Keratinocyte (primary cell): ENCODE results near the gene CALR3. TPM values are rescaled to one million over a fixed set of nuclear protein-coding genes. Genes with fewer than 3 reads are reported as not detected.

Experiments used
- DNase-seq: peaks from one replicate; pipeline ENCODE4 v3.0.0-alpha.2; 2011; ENCODE audit warnings: low read depth, missing footprints, low spot score
- FAIRE-seq: peaks from 2 replicates; lab custom pipeline; 2011; peaks lifted over from hg19 to GRCh38; lab: Jason Lieb, UNC
- H2AFZ ChIP-seq: 2 replicates; pipeline ENCODE4 v1.6.0; 2012; ENCODE audit warnings: low read length, control low read depth, inconsistent platforms; ENCODE audit not compliant: control insufficient read depth
- H3K27ac ChIP-seq: 2 replicates; pipeline ENCODE4 v1.5.1; 2011; ENCODE audit warnings: low read length; ENCODE audit not compliant: control insufficient read depth, insufficient read depth
- H3K27me3 ChIP-seq: 3 replicates; pipeline ENCODE4 v1.6.0; 2011; ENCODE audit warnings: low read length; ENCODE audit not compliant: control insufficient read depth, insufficient read depth; ENCODE audit errors: extremely low read depth
- H3K36me3 ChIP-seq, 2 experiments: 2 replicates in 1 of 2; 3 replicates in 1 of 2; pipeline ENCODE4 v1.5.1; 2011; ENCODE audit warnings: low read length in 2 of 2, mild to moderate bottlenecking in 1 of 2; ENCODE audit not compliant: control insufficient read depth in 2 of 2, insufficient read depth in 2 of 2; ENCODE audit errors: extremely low read depth in 1 of 2
- H3K4me1 ChIP-seq: 3 replicates; pipeline ENCODE4 v1.5.1; 2011; ENCODE audit warnings: low read length; ENCODE audit not compliant: control insufficient read depth, insufficient read depth; ENCODE audit errors: extremely low read depth
- H3K4me2 ChIP-seq: 3 replicates; pipeline ENCODE4 v1.6.0; 2011; ENCODE audit warnings: low read depth, low read length; ENCODE audit not compliant: control insufficient read depth, insufficient read depth; ENCODE audit errors: extremely low read depth
- H3K4me3 ChIP-seq, 3 experiments: fragments of 200-600 bp in 1 of 3; sonication (generic) in 1 of 3; 2 replicates in 2 of 3; 3 replicates in 1 of 3; pipeline ENCODE4 v1.5.1; 2011 to 2016; ENCODE audit warnings: low read length in 3 of 3, mild to moderate bottlenecking in 3 of 3, control low read depth in 2 of 3, inconsistent platforms in 1 of 3, low read depth in 1 of 3, mixed read lengths in 1 of 3, mixed run types in 1 of 3, moderate library complexity in 1 of 3; ENCODE audit not compliant: control insufficient read depth in 2 of 3, insufficient read depth in 2 of 3; ENCODE audit errors: extremely low read depth in 1 of 3
- H3K79me2 ChIP-seq: 2 replicates; pipeline ENCODE4 v1.6.0; 2012; ENCODE audit warnings: low read length; ENCODE audit not compliant: control insufficient read depth, insufficient read depth
- H3K9ac ChIP-seq: 3 replicates; pipeline ENCODE4 v1.6.0; 2011; ENCODE audit warnings: low read length; ENCODE audit not compliant: control insufficient read depth, insufficient read depth; ENCODE audit errors: extremely low read depth
- H3K9me1 ChIP-seq: 3 replicates; pipeline ENCODE4 v1.6.0; 2011; ENCODE audit warnings: low read length; ENCODE audit not compliant: control insufficient read depth, insufficient read depth; ENCODE audit errors: extremely low read depth
- H3K9me3 ChIP-seq: 2 replicates; pipeline ENCODE4 v1.5.1; 2012; ENCODE audit warnings: low read depth, low read length; ENCODE audit not compliant: control insufficient read depth
- H4K20me1 ChIP-seq: 3 replicates; pipeline ENCODE4 v1.6.0; 2011; ENCODE audit warnings: low read length; ENCODE audit not compliant: control insufficient read depth, insufficient read depth; ENCODE audit errors: extremely low read depth
- EZH2 ChIP-seq: IDR thresholded peaks from one replicate; pipeline ENCODE4 v1.6.1; 2012; ENCODE audit warnings: inconsistent platforms, mild to moderate bottlenecking, low read length, moderate library complexity
- dilution Hi-C: fragments of 300-500 bp; cut with MboI; formaldehyde crosslinking; loops from one replicate; pipeline ENCODE4 v1.7.0; 2020; ENCODE audit warnings: low sequenced_read_pairs; ENCODE audit not compliant: extremely low pct_ligation_motif_present
- polyA plus RNA-seq, 5 experiments: library from polyadenylated mRNA; depleted of rRNA in 3 of 5; stranded (reverse) in 3 of 5; stranded (forward) in 1 of 5; unstranded in 1 of 5; fragments of >200 nt; gene quantifications; 1 replicate in 1 of 5; 2 replicates in 3 of 5; 3 replicates in 1 of 5; pipeline versions ENCODE4 v1.2.1 to v1.2.3, GENCODE V29; 2011 to 2012; ENCODE audit warnings: missing spikeins in 2 of 5, low read depth in 1 of 5, low replicate concordance in 1 of 5
- TF ChIP-seq, protein P1 (sequence below), 3 experiments: IDR thresholded peaks in 1 of 3; conservative IDR thresholded peaks in 1 of 3; optimal IDR thresholded peaks in 1 of 3; 2 replicates in 2 of 3; 3 replicates in 1 of 3; pipeline versions ENCODE3 to v1.5.1; 2011; ENCODE audit warnings: low read length in 3 of 3, mild to moderate bottlenecking in 3 of 3, moderate library complexity in 2 of 3, control low read depth in 1 of 3, inconsistent platforms in 1 of 3; ENCODE audit not compliant: insufficient read depth in 2 of 3; ENCODE audit errors: extremely low read depth in 1 of 3

The CALR3 gene
- polyA plus RNA-seq, 1 donor (not counting 4 experiments of a cell fraction or from before 2014, with no cell fraction given), result not detected

DNA sequence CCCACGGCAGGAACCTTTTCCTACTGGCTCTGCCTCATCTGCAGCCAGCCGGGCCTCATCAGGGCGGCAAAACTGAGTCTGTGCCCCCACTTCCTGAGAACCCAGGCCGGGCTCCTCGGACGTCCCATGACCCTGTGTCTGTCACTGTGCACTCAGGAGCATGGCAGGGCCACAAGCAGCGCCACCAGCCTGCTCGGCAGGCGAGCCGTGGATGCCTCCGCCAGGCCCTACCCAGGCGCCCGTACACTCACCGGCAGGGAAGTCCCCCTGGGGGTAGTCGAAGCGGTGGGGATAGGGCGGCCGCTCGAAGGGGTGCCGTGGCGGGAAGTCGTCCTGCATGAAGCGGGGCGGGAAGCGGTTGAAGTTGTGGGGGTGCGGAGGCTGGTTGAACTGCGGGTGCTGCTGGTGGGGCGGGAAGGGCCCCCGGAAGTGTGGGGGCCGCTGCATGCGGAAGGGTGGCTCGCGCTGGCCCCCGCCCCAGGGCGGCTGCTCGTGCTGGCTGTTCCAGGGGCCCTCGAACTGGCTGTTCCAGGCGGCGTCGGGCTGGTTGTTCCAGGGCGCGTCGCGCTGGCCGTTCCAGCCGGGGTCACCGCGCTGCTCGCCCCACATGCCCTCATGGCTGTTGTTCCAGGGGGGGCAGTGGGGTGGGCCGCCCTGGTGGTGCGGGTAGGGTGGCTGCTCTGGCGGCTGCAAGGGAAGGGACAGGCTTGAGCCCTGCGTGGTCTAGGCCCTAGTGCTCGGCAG, 29.2 kb upstream of the CALR3 start:
- Histone ChIP-seq H3K4me1 (no peaks in the 10 kb centered on the region), H3K4me2 (no peak overlapping the region), H3K9ac (no peak overlapping the region), H2AFZ (no peak overlapping the region), H3K9me1 (no peaks in the 10 kb centered on the region), H3K9me3 (no peaks in the 10 kb centered on the region), H4K20me1 (no peaks in the 10 kb centered on the region), H3K4me3 (no peak overlapping the region), H3K79me2 (peaks cover 7% of the 10 kb centered on the region), H3K36me3 (peaks cover 49 to 56% of the 10 kb centered on the region in 2 experiments), H3K27ac (no peak overlapping the region), H3K27me3 (no peaks in the 10 kb centered on the region)
- FAIRE-seq, result no peak
- no peak for TF ChIP-seq EZH2
- TF ChIP-seq, protein P1, sequence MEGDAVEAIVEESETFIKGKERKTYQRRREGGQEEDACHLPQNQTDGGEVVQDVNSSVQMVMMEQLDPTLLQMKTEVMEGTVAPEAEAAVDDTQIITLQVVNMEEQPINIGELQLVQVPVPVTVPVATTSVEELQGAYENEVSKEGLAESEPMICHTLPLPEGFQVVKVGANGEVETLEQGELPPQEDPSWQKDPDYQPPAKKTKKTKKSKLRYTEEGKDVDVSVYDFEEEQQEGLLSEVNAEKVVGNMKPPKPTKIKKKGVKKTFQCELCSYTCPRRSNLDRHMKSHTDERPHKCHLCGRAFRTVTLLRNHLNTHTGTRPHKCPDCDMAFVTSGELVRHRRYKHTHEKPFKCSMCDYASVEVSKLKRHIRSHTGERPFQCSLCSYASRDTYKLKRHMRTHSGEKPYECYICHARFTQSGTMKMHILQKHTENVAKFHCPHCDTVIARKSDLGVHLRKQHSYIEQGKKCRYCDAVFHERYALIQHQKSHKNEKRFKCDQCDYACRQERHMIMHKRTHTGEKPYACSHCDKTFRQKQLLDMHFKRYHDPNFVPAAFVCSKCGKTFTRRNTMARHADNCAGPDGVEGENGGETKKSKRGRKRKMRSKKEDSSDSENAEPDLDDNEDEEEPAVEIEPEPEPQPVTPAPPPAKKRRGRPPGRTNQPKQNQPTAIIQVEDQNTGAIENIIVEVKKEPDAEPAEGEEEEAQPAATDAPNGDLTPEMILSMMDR (optimal IDR thresholded peaks at IDR 0.05 in 1 of 3, IDR thresholded peaks at IDR 0.05 in 1 of 3, conservative IDR thresholded peaks at IDR 0.05 in 1 of 3; ENCODE audit: extremely low read depth in 1 of 3, insufficient read depth in 2 of 3, low read length in 3 of 3), result no peak
- dilution Hi-C loops, result no loop called here
- no peak for DNase-seq

DNA sequence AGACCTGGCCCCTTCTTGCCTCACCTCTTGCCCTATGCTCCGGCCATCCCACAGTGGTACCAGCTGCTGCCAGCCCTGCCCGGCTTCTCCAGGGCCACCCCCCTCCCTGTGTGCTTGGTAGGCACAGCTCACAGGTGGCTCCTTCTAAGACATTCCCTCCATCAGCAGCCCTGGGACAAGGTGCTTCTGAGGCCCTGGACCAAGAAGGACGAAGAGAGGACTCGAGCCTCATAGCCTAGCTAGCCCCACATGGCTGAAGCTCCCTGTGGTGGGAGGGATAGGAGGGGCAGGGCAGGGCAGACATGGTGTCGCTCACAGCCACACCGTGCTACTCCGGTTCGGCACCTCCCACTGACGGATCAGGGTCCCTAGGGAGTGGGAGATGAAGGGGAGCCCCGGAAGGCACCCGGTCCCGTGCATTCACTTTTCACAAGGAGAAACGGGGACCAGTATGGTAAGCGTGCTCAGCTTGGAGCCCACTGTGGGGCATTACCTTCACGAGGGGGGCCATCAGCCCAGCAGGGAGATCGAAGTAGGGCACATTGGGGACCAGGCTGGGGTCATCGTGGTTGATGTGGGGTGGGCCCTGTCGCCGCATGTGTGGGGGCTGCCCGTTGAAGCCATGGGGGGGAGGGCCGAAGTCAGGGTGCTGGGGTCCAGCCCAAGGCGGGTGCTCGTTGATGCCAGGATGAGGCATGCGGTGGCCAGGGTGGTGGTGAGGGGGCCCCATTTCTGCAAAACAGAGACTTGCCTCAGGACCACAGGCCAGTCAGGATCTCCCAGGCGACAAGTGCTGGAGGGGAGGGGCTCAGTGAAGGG, 26.8 kb upstream of the CALR3 start:
- H3K9ac ChIP-seq, result no peak overlapping the region
- TF ChIP-seq, protein P1 (optimal IDR thresholded peaks at IDR 0.05 in 1 of 3, IDR thresholded peaks at IDR 0.05 in 1 of 3, conservative IDR thresholded peaks at IDR 0.05 in 1 of 3; ENCODE audit: extremely low read depth in 1 of 3, insufficient read depth in 2 of 3, low read length in 3 of 3), result no peak
- TF ChIP-seq EZH2, result no peak
- no peaks in the 10 kb centered on the region for H3K4me1 ChIP-seq
- H2AFZ ChIP-seq, result no peak overlapping the region
- H3K27ac ChIP-seq, result no peak overlapping the region
- H3K36me3 ChIP-seq, result peaks cover 53 to 71% of the 10 kb centered on the region in 2 experiments
- H3K9me1 ChIP-seq, result no peaks in the 10 kb centered on the region
- no peaks in the 10 kb centered on the region for H4K20me1 ChIP-seq
- peaks cover 7% of the 10 kb centered on the region for H3K79me2 ChIP-seq
- H3K4me2 ChIP-seq, result no peak overlapping the region
- H3K4me3 ChIP-seq, result no peak overlapping the region
- no peak for FAIRE-seq
- DNase-seq, result no peak
- H3K27me3 ChIP-seq, result no peaks in the 10 kb centered on the region
- no peaks in the 10 kb centered on the region for H3K9me3 ChIP-seq
- dilution Hi-C loops, result no loop called here
